Endodermal cell (in vitro differentiated cells): ENCODE data around the gene GIMAP6. TPM values are rescaled to one million over a fixed set of nuclear protein-coding genes. Genes with fewer than 3 reads are reported as not detected.

Experiments used
- DNase-seq: peaks from one replicate; pipeline ENCODE4 v3.0.0-alpha.2; 2017
- H3K27ac ChIP-seq: 2 replicates; pipeline ENCODE4 v1.5.1; 2013; ENCODE audit warnings: mild to moderate bottlenecking, low read depth, low read length, moderate library complexity
- H3K27me3 ChIP-seq: 2 replicates; pipeline ENCODE4 v1.6.1; 2013; ENCODE audit warnings: mild to moderate bottlenecking, low read length, moderate library complexity; ENCODE audit not compliant: insufficient read depth, control insufficient read depth, poor library complexity, severe bottlenecking
- H3K36me3 ChIP-seq: 2 replicates; pipeline ENCODE4 v1.7.0; 2013; ENCODE audit warnings: mild to moderate bottlenecking, low read length, moderate library complexity; ENCODE audit not compliant: control insufficient read depth, insufficient read depth
- H3K4me1 ChIP-seq: one replicate; pipeline ENCODE4 v1.7.0; 2013; ENCODE audit warnings: low read length; ENCODE audit not compliant: control insufficient read depth, insufficient read depth
- H3K4me3 ChIP-seq: 2 replicates; pipeline ENCODE4 v1.5.1; 2013; ENCODE audit warnings: mild to moderate bottlenecking, low read length, moderate library complexity
- H3K9ac ChIP-seq: 2 replicates; pipeline ENCODE4 v1.6.1; 2013; ENCODE audit warnings: mild to moderate bottlenecking, low read length, moderate library complexity; ENCODE audit not compliant: poor library complexity, severe bottlenecking; ENCODE audit errors: extremely low read depth
- H3K9me3 ChIP-seq: 2 replicates; pipeline ENCODE4 v1.6.1; 2013; ENCODE audit warnings: mild to moderate bottlenecking, low read length, moderate library complexity; ENCODE audit not compliant: control insufficient read depth
- H3K27ac Mint-ChIP-seq: 2 replicates; pipeline ENCODE4 v1.8.0; 2020; ENCODE audit warnings: mixed read lengths
- H3K27me3 Mint-ChIP-seq: 2 replicates; pipeline ENCODE4 v1.8.0; 2021; ENCODE audit warnings: mild to moderate bottlenecking, mixed read lengths; ENCODE audit not compliant: insufficient read depth
- H3K36me3 Mint-ChIP-seq: 2 replicates; pipeline ENCODE4 v1.8.0; 2020; ENCODE audit warnings: low read depth, mixed read lengths
- H3K4me1 Mint-ChIP-seq: 2 replicates; pipeline ENCODE4 v1.8.0; 2020; ENCODE audit warnings: mixed read lengths
- H3K4me3 Mint-ChIP-seq: 2 replicates; pipeline ENCODE4 v1.8.0; 2020; ENCODE audit warnings: mild to moderate bottlenecking, moderate library complexity, mixed read lengths
- H3K9me3 Mint-ChIP-seq: 2 replicates; pipeline ENCODE4 v1.8.0; 2020; ENCODE audit warnings: mild to moderate bottlenecking, mixed read lengths
- WGBS, 2 experiments: methylation state at CpG; one replicate each; pipeline versions ENCODE4 v1.1.5 to v1.1.7; 2013; ENCODE audit warnings: missing lambda C conversion rate in 2 of 2, mixed read lengths in 1 of 2; ENCODE audit not compliant: insufficient coverage in 1 of 2, insufficient read length in 1 of 2; 5-methylcytosine and 5-hydroxymethylcytosine counted together
- total RNA-seq, 2 donors: library from RNA; stranded (reverse); fragmentation: NEBNext Ultra II Directional in 1 of 2; extraction: Animal tissue kit (Norgen Biotek cat#: 25700) in 1 of 2; gene quantifications; 2 replicates in 1 of 2; 3 replicates in 1 of 2; pipeline ENCODE4 v1.2.1, GENCODE V29; 2021
- TF ChIP-seq, protein P1 (sequence below): fragments of 200-600 bp; sonication (generic); conservative IDR thresholded peaks from 2 replicates; pipeline ENCODE4 v1.5.0; 2021; ENCODE audit warnings: antibody characterized with exemption, mild to moderate bottlenecking

GIMAP6 gene
- total RNA-seq, 2 donors from 2014 or later = not detected

DNA sequence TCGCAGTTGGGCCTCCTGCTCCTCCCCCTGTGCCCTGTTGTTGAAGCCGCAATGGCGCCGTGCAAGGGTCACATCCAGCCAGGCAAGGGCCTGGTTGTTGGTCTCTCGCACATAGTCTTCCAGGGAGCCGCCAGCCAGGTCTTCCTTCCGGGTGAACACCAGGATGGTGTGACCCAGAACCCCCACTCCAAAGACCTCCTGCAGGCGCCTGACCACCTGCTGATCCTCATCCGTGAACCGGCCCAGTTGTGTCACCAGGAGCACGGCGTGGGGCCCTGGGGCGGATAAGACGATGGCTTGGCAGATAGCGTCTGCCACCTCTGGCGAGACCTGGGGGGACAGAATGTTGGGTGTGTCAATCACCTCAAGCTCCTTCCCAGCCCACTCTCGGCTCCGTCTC, 4.2 kb downstream of the GIMAP6 start:
- DNase-seq = no peak
- Histone ChIP-seq H3K4me3 (no peak overlapping the region), H3K27ac (no peak overlapping the region), H3K4me1 (no peaks in the 10 kb centered on the region), H3K9ac (no peak overlapping the region), H3K27me3 (peaks cover 14% of the 10 kb centered on the region), H3K36me3 (no peaks in the 10 kb centered on the region), H3K9me3 (no peaks in the 10 kb centered on the region)
- Mint-ChIP-seq H3K36me3 (no peaks in the 10 kb centered on the region), H3K4me3 (no peak overlapping the region), H3K27me3 (peaks cover 25% of the 10 kb centered on the region), H3K9me3 (peaks cover 5% of the 10 kb centered on the region), H3K27ac (no peak overlapping the region), H3K4me1 (no peaks in the 10 kb centered on the region)
- 92 to 93% methylated on average over 13 to 18 of the region's 18 CpGs for WGBS, 2 experiments
- TF ChIP-seq, protein P1, sequence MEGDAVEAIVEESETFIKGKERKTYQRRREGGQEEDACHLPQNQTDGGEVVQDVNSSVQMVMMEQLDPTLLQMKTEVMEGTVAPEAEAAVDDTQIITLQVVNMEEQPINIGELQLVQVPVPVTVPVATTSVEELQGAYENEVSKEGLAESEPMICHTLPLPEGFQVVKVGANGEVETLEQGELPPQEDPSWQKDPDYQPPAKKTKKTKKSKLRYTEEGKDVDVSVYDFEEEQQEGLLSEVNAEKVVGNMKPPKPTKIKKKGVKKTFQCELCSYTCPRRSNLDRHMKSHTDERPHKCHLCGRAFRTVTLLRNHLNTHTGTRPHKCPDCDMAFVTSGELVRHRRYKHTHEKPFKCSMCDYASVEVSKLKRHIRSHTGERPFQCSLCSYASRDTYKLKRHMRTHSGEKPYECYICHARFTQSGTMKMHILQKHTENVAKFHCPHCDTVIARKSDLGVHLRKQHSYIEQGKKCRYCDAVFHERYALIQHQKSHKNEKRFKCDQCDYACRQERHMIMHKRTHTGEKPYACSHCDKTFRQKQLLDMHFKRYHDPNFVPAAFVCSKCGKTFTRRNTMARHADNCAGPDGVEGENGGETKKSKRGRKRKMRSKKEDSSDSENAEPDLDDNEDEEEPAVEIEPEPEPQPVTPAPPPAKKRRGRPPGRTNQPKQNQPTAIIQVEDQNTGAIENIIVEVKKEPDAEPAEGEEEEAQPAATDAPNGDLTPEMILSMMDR = no peak

GRCh38 chr7:150626696-150627095, 5.5 kb downstream of the GIMAP6 start:
- no peaks in the 10 kb centered on the region for H3K36me3 ChIP-seq
- H3K9ac ChIP-seq = no peak overlapping the region
- no peak overlapping the region for H3K4me3 ChIP-seq
- H3K9me3 ChIP-seq = no peaks in the 10 kb centered on the region
- TF ChIP-seq, protein P1 = no peak
- H3K36me3 Mint-ChIP-seq = no peaks in the 10 kb centered on the region
- no peaks in the 10 kb centered on the region for H3K4me1 ChIP-seq
- peaks cover 5% of the 10 kb centered on the region for H3K9me3 Mint-ChIP-seq
- H3K27ac ChIP-seq = no peak overlapping the region
- no peaks in the 10 kb centered on the region for H3K4me1 Mint-ChIP-seq
- peaks cover 25% of the 10 kb centered on the region for H3K27me3 Mint-ChIP-seq
- H3K4me3 Mint-ChIP-seq = no peak overlapping the region
- H3K27me3 ChIP-seq = peaks cover 14% of the 10 kb centered on the region
- H3K27ac Mint-ChIP-seq = no peak overlapping the region
- WGBS, 2 experiments = 92% methylated on average over 4 of the region's 4 CpGs; no CpG with 5 or more reads in 1 of the 2 experiments
- DNase-seq = no peak

DNA sequence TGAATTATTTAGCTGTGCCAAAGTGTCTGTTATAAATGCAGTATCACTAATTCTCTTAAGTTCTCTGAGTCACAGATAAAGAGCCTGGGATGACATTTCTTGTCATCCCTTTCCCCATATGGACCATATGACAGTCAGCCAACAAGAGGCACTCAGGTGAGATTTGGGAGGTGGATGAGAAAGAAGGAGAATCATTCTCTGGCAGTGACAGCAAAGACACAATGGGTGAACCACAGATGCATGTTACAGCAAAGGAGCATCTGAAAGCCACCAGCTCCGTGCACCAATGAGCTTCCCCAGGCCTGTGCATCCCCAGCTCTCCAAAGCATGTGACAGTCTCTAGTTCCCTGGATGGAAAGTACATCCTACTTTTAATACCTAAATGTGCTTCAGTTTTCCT, 10.8 kb downstream of the GIMAP6 start:
- Histone ChIP-seq H3K4me3 (no peak overlapping the region), H3K27ac (no peak overlapping the region), H3K27me3 (peaks cover 35% of the 10 kb centered on the region), H3K9me3 (no peaks in the 10 kb centered on the region), H3K36me3 (no peaks in the 10 kb centered on the region), H3K9ac (no peak overlapping the region), H3K4me1 (no peaks in the 10 kb centered on the region)
- Mint-ChIP-seq H3K4me3 (no peak overlapping the region), H3K27me3 (peaks cover 34% of the 10 kb centered on the region), H3K36me3 (no peaks in the 10 kb centered on the region), H3K27ac (no peak overlapping the region), H3K4me1 (no peaks in the 10 kb centered on the region), H3K9me3 (peaks cover 6% of the 10 kb centered on the region)
- TF ChIP-seq, protein P1 = no peak
- no peak for DNase-seq
- WGBS, 2 experiments = 93 to 100% methylated on average over 1 of the region's 1 CpG
